ENCODE data around the gene HAP1. TPM values are rescaled to one million over a fixed set of nuclear protein-coding genes. Genes with fewer than 3 reads are reported as not detected.
"Not testable (repeated sequence)": the region's sequence is repeated elsewhere in the genome, so short reads cannot be mapped to it uniquely, and the experiment has no call there.

HAP1 gene
- total RNA-seq, 1 experiment from 2014 or later, result not detected

DNA sequence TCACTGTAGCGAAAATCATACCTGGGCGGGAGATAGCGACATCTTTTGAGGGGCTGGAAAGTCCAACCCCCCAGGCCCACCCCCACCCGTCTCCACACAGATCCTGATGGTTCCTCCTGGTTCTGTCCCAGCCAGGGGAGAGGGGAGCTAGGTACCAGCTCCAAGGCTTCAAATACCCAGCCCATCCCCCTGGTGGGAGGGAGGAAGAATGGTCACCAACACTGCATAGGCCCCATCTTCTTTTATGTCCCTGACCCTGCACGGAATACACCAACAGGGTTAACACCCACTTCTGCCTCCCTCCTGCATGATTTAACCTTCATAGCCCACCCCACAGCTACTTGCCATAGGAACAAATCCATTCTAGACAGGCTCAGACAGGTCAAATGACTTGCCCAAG is 9.3 kb downstream of the HAP1 start:
- no peak for DNase-seq (ENCODE audit: low spot score)

DNA sequence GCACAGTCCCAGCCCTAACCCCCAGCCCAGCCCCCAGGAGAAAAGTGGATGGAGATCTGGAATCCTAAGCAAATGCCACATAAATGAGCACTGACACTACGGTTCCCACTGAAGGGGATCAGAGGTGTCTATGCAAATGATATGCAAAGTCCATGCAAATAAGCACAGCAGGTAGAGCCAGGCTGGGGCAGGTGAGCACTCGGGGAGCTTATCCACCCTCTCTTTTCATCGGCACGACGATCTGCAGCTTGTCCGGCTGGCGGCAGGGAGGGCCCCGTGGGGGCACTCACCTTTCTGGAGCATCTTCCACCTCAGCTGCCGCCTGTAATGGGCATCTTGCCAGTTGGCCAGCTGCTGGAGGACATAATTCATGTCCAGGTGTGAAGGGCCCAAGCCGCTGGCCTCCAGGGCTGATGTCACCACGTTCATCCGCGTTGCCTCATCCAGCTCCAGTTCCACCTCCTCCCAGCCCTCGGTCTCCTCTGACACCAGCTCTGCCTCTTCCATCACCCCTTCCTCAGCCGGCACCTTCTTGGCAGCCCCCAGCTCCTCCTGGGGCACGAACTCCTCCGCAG is 9.9 kb downstream of the HAP1 start:
- DNase-seq (ENCODE audit: low spot score), result no peak

DNA sequence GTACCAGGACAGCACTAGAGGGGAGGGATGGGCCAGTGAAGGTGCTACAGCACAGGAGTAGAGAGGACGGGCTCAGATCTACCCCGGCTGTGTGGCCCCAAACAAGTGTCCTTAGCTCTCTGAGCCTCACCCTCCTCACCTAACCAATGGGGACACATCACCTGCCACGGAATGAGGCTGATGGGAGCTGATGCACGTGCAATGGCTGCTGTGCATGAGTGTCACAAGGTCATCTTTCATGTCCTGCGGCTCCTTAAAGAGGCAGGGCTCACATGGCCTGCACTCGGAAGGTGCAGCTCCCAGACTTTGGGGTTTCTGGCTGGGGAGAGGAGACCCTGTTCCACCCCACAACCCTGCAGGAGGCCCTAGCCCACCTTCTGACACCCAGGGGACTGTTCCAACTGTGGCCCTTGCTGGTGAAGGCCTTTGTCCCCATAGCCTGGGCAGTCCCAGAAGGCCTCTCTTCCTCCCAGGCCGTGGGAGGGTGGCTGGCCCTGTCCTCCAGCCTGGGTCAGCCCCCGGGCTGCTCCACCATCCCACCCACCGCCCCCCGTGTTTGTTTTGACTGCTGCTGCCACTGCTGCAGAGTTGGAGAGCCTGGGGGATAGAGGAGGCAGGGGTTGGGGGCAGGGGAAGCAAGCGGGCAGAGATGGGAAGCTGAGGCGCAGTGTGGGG is 10.5 kb downstream of the HAP1 start:
- no peak for DNase-seq (ENCODE audit: low spot score)

DNA sequence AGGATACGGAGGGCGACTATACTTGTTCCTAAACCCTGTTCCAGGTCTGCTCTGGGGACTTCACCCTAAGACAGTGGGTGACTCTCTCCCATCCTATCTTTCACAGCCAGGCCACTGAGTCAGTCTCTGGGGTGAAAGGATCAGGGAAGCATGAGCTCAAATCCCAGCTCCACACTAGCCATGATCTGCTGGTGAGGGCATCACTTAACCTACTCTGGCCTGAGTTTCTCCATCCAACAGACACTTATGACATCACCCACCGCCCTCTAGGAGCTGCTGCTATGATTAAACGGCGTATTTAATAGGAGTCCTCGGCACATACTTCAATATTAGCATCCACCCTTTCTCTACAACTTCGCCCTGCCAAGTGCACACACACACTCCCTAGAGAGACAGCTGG is 12.2 kb downstream of the HAP1 start:
- DNase-seq (ENCODE audit: low spot score), result no peak

DNA sequence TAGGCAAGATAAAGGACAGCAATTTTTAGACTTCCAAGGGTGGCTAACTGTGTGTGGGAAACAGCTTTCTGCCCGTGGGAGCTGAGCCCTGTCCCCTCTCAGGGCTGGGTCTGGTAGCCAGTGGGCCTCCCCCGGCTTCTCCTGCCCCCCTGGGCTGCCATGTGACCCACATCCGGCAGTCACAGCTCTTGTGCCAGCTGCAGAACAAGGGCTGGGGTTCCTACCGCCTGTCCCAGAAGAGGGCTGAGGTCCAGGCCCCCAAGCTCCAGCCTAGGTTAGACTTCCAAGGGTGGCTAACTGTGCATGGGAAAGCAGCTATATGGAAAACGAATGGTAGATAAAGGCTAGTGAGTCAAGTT is 16.2 kb downstream of the HAP1 start:
- DNase-seq (ENCODE audit: low spot score), result no peak

DNA sequence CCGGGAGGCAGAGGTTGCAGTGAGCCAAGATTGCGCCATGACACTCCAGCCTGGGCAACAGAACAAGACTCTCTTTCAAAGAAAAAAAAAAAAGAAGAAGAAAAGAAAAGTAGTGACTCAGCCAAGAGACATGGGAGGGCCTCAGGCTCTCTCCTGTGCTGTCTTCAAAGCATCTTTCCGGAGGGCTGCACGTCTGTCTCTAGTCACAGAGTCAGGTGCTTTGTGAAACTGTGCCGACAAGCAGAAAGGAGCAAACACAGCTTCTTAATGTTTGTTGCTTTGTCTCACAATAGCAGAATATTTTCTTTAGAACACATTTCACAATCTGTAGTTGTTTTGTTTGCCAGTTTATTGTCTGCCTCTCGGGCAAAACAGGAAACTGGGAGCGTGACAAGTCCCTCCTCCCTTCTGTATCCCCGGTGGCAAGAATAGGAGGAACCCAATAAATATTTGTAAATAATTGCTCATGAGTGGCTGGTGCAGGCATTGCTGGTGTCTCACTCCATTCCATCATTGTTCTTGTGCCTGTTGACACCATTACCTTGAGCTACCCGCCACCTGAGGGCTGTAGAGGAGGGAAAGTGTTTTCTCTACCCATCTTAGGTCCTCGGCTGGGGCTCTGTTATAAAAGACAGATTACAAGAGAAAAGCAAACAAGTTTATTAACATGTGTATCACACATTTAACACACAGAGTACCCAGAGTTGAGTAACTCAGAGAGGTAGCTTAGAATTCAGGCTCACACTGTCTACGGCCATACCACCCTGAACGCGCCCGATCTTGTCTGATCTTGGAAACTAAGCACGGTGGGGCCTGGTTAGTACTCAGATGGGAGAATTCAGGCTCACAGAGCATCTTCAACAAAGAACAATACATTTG is 16.8 kb downstream of the HAP1 start:
- no peak for DNase-seq (ENCODE audit: low spot score)

DNA sequence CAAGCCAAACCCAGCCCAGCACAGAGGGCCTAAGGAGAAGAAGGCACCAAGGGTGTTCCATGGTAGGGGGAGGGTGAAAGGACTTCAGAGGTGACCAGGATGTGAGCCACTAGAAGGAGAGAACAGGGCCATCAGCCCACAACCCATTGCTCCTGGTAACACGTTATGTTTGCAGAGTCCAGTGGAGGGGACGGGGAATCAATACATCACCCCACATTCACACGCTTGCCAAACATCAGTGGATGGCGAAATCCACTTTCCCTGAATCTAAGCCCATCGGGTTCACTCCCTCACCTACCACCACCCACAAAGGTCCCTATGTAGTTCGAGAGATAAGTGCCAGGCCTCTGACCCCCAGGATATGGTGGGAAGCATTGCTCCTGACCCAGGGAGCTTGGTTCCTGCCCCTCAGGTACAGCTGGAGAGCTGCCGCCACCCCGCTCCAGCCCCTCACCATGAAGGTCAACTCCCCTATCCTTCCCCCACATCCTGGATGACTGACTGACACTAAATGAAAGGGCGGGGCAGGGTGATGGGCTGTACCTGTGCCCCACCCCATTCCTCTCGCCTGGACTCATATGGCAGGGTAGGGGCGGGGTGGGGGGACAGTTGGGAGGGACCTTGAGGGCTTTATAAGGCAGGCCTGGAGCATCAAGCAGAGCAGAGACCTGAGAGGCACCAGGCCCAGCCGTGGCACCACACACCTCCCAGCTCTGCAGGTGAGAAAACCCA is 22.6 kb downstream of the HAP1 start, which contains the start of gene GAST:
GAST (plus strand) TSS at position 663 of the 732 bp plus-strand sequence. CDS start 3,106 bp downstream, outside the sequence.
- DNase-seq (ENCODE audit: low spot score), result no peak

DNA sequence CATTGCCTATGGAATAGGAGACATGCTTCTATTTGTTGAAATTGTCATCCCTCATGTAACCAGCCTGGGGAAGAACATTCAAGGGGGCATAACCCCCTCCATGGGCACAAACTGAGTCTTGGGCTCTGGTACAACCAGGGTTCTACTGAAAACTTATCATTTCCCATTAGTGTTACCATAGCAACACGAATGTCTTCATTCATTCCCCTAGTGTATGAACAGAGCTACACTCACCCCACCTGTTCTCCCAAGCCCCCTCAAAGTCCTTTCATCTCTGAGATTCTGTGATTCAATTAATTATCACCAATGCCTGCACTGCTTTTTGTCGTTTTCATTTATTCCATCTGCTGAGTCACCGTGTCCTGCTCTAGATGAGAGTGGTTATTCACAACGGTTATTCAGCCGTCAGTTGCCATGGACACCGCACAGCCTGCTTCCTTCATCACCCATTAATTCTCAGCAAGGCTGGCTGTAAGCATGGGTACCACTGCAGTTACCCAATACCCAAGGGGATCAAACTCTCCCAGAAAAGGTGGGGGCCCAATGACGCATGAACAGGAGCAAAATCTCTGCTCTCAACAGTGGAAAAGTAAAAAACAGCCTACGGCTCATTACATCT is 23.9 kb downstream of the HAP1 start:
- DNase-seq (ENCODE audit: low spot score), result no peak

DNA sequence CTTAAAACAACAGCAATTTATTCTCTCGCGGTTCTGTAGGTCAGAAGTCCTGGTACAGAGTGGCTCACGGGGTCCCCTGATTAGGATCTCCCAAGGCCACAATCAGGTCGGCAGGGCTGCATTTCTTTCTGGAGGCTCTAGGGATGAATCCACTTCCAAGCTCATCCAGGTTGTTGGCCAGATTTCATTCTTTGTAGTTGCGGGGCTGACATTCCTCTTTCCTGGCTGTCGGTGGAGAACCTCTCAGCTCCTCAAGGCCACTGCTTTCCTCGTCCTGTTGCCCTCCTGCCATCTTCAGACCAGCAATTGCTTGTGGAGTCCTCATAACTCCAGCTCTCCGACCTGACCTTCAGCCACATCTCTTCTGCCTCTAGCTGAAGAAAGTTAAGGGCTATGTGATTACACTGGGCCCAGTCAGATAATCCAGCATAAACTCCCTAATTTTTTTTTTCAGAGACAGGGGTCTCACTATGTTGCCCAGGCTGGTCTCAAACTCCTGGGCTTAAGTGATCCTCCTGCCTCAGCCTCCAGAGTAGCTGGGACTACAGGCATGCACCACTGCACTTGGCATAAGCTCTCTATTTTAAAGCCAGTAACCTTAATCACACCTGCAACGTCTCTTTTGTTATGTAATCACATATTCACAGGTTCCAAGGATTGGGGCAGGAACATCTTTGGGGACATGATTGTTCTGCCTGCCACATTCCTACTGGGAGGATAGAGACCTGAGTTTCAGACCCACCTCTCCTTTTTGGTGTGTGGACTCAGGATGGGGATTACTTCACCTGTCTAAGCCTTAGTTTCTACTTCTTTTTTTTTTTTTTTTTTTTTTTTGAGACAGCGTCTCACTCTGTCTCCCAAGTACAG is 26.4 kb downstream of the HAP1 start:
- no peak for DNase-seq (ENCODE audit: low spot score)

DNA sequence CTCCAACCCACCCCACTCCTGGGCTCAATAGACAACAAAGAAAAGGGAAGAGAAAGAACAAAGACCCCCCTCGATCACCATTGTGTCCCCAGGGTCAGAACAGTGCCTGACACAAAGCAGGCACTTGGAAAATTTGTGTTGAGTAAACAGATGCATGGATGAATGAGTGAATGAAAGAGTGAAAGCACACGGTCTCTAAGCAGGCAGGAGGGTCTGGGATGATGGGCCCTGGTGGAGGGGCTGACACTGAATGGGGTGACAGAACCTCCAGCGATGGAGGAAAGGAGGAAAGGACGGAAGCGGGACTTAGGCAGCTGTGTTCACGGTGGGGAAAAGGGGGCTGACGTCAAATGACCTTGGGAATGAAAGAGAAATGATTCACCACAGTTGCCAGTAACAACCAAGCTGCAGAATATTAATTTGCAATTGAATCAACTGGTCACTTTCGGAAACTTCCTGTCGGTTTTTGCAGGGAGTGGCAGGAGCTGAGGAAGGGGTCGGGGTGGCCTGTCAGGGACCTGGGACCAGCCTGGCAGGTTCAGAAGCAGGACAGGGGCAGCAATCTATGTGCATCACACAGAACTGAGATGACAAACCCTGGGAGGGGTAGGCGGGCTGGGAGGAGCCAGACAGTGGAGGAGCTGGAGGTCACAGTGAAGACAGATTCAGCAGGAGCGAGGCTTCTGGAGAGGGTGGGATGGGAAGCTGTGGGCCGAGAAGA is 29.0 kb downstream of the HAP1 start:
- DNase-seq (ENCODE audit: low spot score), result no peak

DNA sequence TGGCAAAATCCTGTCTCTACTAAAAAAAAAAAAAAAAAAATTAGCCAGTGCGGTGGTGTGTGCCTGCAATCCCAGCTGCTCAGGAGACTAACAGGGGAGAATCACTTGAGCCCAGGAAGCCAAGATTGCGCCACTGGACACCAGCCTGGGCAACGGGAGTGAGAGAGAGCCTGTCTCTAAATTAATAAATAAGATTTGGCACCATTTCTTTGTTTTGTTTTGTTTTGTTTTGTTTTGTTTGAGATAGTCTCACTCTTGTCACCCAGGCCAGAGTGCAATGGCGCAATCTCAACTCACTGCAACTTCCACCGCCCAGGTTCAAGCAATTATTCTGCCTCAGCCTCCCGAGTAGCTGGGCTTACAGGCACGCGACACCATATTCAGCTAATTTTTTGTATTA is 31.7 kb downstream of the HAP1 start:
- DNase-seq (ENCODE audit: low spot score), result no peak

DNA sequence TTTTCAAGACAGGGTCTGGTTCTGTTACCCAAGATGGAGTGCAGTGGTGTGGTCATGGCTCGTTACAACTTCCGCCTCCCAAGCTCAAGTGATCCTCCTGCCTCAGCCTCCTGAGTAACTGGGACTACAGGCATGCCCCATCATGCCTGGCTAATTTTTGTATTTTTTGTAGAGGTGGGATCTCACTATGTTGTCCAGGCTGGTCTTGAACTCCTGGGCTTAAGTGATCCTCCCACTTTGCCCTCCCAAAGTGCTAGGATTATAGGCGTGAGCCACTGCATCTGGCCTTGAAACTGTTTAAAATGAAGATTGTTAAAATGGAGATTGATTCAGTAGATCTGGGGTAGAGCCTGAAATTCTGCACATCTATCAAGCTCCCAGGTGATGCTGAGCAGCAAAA is 33.6 kb downstream of the HAP1 start:
- DNase-seq (ENCODE audit: low spot score), result not testable (repeated sequence)

DNA sequence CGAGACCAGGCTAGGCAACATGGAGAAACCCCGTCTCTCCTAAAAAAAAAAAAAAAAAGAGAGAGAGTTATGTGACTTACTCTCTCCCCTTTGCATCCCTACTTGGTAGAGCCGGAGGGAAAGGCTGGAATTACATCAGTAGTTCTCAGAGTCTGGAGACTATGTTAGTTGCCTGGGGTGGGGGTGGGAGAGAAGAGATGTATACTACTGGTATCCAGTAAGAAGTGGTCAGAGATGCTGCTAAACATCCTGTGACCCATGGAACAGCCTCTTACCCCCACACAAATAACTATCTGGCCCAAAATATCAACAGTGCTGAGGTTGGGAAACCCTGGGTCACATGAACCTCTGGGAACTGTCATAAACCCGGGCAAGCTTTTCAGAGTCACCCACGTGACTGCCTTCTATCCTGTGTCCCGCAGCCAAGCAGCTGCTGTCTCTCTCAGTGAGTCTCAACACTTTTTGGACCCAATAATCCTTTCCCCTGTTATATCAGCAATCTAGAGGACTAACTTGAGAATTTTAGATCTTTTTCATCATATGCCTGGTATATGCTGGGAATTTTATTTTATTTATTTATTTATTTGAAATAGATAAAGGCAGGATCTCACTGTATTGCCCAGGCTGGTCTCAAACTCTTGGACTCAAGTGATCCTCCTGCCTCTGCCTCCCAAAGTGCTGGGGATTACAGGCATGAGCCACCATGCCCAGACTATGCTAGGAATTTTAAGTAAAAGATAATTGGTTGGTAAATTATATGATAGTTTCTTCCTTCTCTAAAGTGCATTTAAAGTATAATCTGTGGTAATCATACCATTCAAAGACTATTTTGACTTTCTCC is 37.1 kb downstream of the HAP1 start:
- no peak for DNase-seq (ENCODE audit: low spot score)

DNA sequence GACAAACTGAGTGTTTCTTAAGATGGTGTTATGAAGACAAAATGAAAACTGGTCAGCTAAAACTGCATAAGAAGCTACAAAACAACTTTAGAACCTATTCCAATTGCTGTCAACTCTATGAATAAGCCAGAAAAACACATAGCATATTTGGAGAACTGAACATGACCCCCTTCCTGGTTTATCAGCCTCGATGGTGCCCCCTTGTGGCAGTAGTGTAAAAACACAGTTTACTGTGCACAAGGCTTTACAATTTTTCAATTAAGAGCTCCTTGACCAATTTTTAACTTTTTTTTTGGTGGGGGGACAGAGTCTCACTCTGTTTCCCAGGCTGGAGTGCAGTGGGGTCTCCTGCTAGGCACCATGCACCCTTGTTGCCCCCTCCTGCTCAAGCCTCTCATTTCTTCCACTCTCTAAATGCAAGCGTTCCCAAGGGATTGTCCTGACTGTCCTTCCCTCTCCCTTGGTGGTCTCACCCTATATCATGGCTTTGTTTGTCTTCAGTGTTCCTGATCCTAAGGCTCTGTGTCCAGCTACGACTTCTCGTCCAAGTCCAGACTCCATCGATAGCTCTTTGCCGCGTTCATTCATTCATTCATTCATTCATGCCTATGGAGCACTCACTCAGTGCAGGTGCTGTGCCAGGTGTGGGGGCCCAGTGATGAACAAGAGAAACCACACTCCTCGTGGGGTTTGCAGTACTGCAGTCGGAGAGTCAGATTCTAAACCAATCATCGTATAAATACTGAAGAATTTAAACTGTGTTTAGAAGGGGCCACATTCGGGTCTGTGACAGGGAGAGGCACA is 38.3 kb downstream of the HAP1 start:
- DNase-seq (ENCODE audit: low spot score), result peak; percentile 87

DNA sequence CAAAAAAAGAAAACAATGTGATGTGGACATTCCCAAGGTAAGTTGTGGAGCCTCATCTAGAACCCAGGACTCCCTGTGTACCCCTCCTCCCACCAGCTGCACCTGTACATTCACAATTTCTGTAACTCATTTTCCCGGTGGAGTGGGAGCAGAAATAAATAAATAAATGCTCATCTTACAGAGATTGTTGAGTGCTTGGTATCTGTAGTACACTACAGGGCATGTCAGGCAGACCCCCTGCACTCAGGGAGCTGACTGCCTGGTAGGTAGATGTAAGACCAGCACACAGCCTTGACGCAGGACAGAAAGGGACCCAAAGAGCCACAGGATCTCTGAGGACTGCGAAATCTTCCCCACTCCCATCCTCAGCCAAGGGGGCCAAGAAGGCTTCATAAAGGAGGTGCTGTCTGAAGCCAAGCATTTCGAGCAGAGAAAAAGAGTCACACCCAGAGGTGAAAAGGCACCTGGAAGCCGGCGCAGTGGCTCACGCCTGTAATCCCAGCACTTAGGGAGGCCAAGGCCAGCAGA is 39.2 kb downstream of the HAP1 start:
- DNase-seq (ENCODE audit: low spot score), result peak; percentile 16

DNA sequence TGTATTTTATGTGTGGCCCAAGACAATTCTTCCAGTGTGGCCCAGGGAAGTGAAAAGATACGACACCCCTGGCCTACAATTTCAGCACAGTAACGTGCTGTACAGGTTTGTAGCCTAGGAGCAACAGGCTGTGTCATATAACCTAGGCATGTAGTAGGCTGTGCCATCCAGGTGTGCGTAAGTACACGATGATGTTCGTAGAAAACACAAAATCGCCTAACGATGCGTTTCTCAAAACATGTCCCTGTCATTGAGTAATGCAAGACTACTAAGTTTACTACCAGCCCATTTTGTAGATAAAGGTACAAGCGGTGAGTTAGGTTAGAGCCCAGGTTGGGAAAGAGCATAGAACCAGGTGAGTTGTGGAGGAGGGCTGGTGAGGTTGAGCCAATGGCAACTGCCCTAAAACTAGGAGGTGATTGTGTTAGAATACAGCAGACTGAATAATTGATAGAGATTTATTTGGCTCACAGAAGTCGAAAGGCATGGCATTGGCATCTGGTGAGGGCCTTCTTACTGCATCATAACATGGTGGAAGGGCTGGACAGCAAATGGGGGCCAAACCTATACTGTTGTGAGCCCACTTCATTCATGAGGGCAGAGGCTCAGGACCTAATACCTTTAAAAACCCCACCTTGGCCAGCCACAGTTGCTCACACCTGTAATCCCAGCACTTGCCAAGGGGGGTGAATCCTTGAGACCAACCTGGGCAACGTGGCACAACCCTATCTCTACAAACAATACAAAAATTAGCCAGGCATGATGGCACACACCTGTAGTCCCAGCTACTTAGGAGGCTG is 41.5 kb downstream of the HAP1 start:
- peak; percentile 38 for DNase-seq (ENCODE audit: low spot score)
